KMS-11 (cell line): Measurements from ENCODE around the gene EBF4.
"Not testable (repeated sequence)": the region's sequence is repeated elsewhere in the genome, so short reads cannot be mapped to it uniquely, and the experiment has no call there.

ENCODE experiments used
- H2AFZ ChIP-seq: fragments of 200-600 bp; sonication (generic); 2 replicates; pipeline ENCODE4 v1.6.1; 2016; ENCODE audit warnings: antibody characterized with exemption, mixed run types, low read depth
- H3K27ac ChIP-seq: fragments of 200-600 bp; sonication (generic); 2 replicates; pipeline ENCODE4 v1.6.1; 2016; ENCODE audit warnings: mild to moderate bottlenecking, mixed run types
- H3K27me3 ChIP-seq: fragments of 200-600 bp; sonication (generic); 2 replicates; pipeline ENCODE4 v1.6.1; 2017; ENCODE audit warnings: mild to moderate bottlenecking, low read depth, mixed run types, moderate library complexity; ENCODE audit not compliant: insufficient read depth
- H3K36me3 ChIP-seq: fragments of 200-600 bp; sonication (generic); 2 replicates; pipeline ENCODE4 v1.6.1; 2017; ENCODE audit warnings: mild to moderate bottlenecking, mixed run types; ENCODE audit not compliant: insufficient read depth
- H3K4me1 ChIP-seq: fragments of 200-600 bp; sonication (generic); 2 replicates; pipeline ENCODE4 v1.6.1; 2016; ENCODE audit warnings: mild to moderate bottlenecking, low read depth, mixed run types; ENCODE audit not compliant: poor library complexity, severe bottlenecking
- H3K4me2 ChIP-seq: fragments of 200-600 bp; sonication (generic); 2 replicates; pipeline ENCODE4 v1.7.0; 2016; ENCODE audit warnings: mild to moderate bottlenecking, mixed run types
- H3K4me3 ChIP-seq: fragments of 200-600 bp; sonication (generic); IDR thresholded peaks from 2 replicates; pipeline ENCODE4 v1.6.1; 2017; ENCODE audit warnings: low read depth, low read length, mixed read lengths; ENCODE audit not compliant: insufficient read depth
- H3K79me2 ChIP-seq: fragments of 200-600 bp; sonication (generic); 2 replicates; pipeline ENCODE4 v1.6.1; 2016; ENCODE audit warnings: low read depth, mixed run types; ENCODE audit not compliant: insufficient read depth
- H3K9ac ChIP-seq: fragments of 200-600 bp; sonication (generic); 2 replicates; pipeline ENCODE4 v1.6.1; 2016; ENCODE audit warnings: mild to moderate bottlenecking, mixed run types
- H4K20me1 ChIP-seq: fragments of 200-600 bp; sonication (generic); 2 replicates; pipeline ENCODE4 v1.6.1; 2016; ENCODE audit warnings: mild to moderate bottlenecking, mixed run types; ENCODE audit not compliant: insufficient read depth
- TF ChIP-seq, protein P1 (sequence below): fragments of 200-600 bp; sonication (generic); conservative IDR thresholded peaks from 2 replicates; pipeline ENCODE4 v1.6.1; 2017; ENCODE audit warnings: low read depth, mild to moderate bottlenecking, antibody characterized with exemption, low read length, moderate library complexity, mixed read lengths

Gene EBF4

GRCh38 chr20:2694008-2694471 is 1.5 kb downstream of the EBF4 start:
- H4K20me1 ChIP-seq: no peaks in the 10 kb centered on the region
- H3K79me2 ChIP-seq: no peaks in the 10 kb centered on the region
- H3K27me3 ChIP-seq: no peaks in the 10 kb centered on the region
- no peak overlapping the region for H2AFZ ChIP-seq
- no peaks in the 10 kb centered on the region for H3K36me3 ChIP-seq
- H3K9ac ChIP-seq: no peak overlapping the region
- TF ChIP-seq, protein P1, sequence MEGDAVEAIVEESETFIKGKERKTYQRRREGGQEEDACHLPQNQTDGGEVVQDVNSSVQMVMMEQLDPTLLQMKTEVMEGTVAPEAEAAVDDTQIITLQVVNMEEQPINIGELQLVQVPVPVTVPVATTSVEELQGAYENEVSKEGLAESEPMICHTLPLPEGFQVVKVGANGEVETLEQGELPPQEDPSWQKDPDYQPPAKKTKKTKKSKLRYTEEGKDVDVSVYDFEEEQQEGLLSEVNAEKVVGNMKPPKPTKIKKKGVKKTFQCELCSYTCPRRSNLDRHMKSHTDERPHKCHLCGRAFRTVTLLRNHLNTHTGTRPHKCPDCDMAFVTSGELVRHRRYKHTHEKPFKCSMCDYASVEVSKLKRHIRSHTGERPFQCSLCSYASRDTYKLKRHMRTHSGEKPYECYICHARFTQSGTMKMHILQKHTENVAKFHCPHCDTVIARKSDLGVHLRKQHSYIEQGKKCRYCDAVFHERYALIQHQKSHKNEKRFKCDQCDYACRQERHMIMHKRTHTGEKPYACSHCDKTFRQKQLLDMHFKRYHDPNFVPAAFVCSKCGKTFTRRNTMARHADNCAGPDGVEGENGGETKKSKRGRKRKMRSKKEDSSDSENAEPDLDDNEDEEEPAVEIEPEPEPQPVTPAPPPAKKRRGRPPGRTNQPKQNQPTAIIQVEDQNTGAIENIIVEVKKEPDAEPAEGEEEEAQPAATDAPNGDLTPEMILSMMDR: no peak
- no peaks in the 10 kb centered on the region for H3K4me1 ChIP-seq
- no peak overlapping the region for H3K27ac ChIP-seq
- H3K4me2 ChIP-seq: no peak overlapping the region
- no peak overlapping the region for H3K4me3 ChIP-seq

DNA sequence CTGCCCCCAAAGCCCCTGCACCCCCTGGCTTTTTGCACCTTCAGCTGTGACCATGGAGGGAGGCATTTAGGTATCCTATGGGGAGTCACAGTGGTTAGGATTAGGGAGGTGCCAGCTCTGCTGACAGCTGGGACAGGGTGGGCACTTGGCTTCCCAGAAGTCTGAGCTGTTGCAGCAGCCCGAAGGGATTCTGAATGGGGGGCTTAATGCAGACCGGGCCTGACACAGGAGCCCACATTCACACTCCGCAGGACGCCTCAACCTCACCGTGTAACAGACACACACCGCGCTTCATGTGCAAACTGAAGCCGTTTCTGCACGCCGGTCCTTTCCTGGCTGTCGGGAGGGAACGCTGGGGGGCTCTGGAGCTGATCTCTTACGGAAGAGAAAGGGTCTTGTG is 1.9 kb downstream of the EBF4 start:
- H3K4me2 ChIP-seq: no peak overlapping the region
- TF ChIP-seq, protein P1: no peak
- H3K4me1 ChIP-seq: no peaks in the 10 kb centered on the region
- H3K9ac ChIP-seq: no peak overlapping the region
- no peak overlapping the region for H2AFZ ChIP-seq
- no peaks in the 10 kb centered on the region for H3K27me3 ChIP-seq
- H3K79me2 ChIP-seq: no peaks in the 10 kb centered on the region
- H3K36me3 ChIP-seq: no peaks in the 10 kb centered on the region
- no peaks in the 10 kb centered on the region for H4K20me1 ChIP-seq
- no peak overlapping the region for H3K4me3 ChIP-seq
- H3K27ac ChIP-seq: no peak overlapping the region

DNA sequence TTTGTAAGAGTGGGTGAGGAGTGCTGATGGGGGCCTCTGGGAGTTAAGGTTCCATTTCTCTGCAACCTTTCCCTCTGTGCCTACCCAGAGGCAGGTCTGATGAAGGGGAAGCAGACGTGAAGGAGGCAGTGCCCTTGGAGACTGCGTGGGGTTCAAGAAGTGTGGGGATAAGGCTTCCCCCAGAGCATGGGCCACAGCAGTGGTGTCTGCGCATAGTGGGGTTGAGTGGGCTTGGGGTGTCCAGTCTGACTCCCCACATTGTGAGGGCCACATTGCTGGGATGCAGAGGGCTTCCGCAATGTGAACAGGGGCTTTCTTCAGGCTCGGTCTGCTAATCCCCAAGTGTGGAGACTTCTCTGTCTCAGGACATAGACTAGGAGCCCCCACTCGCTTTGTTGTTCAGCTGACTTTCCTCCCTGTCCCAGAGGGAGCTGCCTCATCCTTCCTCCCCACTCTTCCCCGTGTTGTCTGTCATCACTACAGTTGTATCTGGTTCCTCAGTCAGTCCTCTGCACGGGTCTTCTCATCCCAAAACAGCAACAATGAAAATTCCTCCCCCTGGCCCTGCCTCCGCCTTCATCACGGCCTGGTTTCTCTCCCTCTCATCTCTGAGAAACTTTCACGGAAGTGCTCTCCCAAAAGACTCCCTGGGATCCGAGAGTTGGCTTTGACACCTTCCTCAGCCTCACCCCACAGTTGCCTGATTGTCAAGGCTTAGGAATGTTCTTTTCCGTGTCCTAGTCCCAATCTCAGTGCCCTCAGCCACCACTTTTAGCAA is 2.8 kb downstream of the EBF4 start:
- H3K4me3 ChIP-seq: no peak overlapping the region
- H4K20me1 ChIP-seq: no peaks in the 10 kb centered on the region

GRCh38 chr20:2695984-2696525 is 3.5 kb downstream of the EBF4 start:
- not testable (repeated sequence) for H4K20me1 ChIP-seq, H3K27me3 ChIP-seq, H3K36me3 ChIP-seq, H3K4me3 ChIP-seq, H3K27ac ChIP-seq, H3K4me2 ChIP-seq, H3K4me1 ChIP-seq, H3K79me2 ChIP-seq, H3K9ac ChIP-seq, H2AFZ ChIP-seq

More for the DNA sequence above, 2.8 kb downstream of the EBF4 start:
- Histone ChIP-seq H3K9ac (no peak overlapping the region), H3K36me3 (no peaks in the 10 kb centered on the region), H2AFZ (no peak overlapping the region), H3K27me3 (no peaks in the 10 kb centered on the region), H3K4me2 (no peak overlapping the region), H3K27ac (no peak overlapping the region), H3K79me2 (no peaks in the 10 kb centered on the region), H3K4me1 (no peaks in the 10 kb centered on the region)
- TF ChIP-seq, protein P1: no peak

DNA sequence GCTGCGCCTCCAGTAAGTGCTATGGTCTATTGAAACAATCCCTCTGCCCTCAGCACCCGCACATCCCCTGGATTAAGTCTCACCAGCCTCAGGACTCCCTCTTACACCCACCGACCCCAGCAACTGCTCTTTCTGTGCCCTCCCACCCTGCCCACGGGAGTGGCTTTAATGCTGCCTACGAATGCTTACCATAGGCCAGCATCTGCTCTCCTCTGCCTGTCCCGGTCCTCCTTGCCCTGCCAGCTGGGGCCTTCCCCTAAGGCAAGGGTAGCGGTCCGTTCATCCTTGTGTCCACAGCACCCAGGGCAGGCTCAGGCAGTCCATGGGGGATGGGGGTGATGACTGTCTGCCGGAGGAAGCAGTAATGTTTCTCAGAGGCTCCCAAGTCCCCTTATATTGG is 4.1 kb downstream of the EBF4 start:
- no peaks in the 10 kb centered on the region for H3K36me3 ChIP-seq
- no peak overlapping the region for H3K4me3 ChIP-seq
- no peak overlapping the region for H3K4me2 ChIP-seq
- H3K27ac ChIP-seq: no peak overlapping the region
- no peaks in the 10 kb centered on the region for H3K4me1 ChIP-seq
- TF ChIP-seq, protein P1: no peak
- no peaks in the 10 kb centered on the region for H3K27me3 ChIP-seq
- no peaks in the 10 kb centered on the region for H3K79me2 ChIP-seq
- no peaks in the 10 kb centered on the region for H4K20me1 ChIP-seq
- no peak overlapping the region for H3K9ac ChIP-seq
- H2AFZ ChIP-seq: no peak overlapping the region
